ENCODE results near the gene GINS3. TPM values are rescaled to one million over a fixed set of nuclear protein-coding genes. Genes with fewer than 3 reads are reported as not detected.
A peak's percentile ranks its signal among the peaks of the same experiment; 100 is the strongest.
"Not testable (repeated sequence)": the region's sequence is repeated elsewhere in the genome, so short reads cannot be mapped to it uniquely, and the experiment has no call there.

The GINS3 gene
- total RNA-seq, 1 experiment from 2014 or later = 24.3 TPM

- H3K4me3 ChIP-seq = no peak overlapping the region
- DNase-seq = peak; percentile 43
- no peaks in the 10 kb centered on the region for H3K36me3 ChIP-seq
- H3K9me3 ChIP-seq = no peaks in the 10 kb centered on the region
- H3K27me3 ChIP-seq = no peaks in the 10 kb centered on the region
Measured at GRCh38 chr16:58415003-58415402, 22.7 kb downstream of the GINS3 start.

GRCh38 chr16:58415961-58416360 lies 23.7 kb downstream of the GINS3 start:
- H3K36me3 ChIP-seq, H3K4me3 ChIP-seq, DNase-seq, H3K9me3 ChIP-seq, H3K27me3 ChIP-seq: not testable (repeated sequence)

GRCh38 chr16:58417035-58417434 lies 24.8 kb downstream of the GINS3 start:
- H3K27me3 ChIP-seq = no peaks in the 10 kb centered on the region
- no peak for DNase-seq
- no peaks in the 10 kb centered on the region for H3K36me3 ChIP-seq
- no peaks in the 10 kb centered on the region for H3K9me3 ChIP-seq
- no peak overlapping the region for H3K4me3 ChIP-seq

- DNase-seq = no peak
- Histone ChIP-seq H3K27me3 (no peaks in the 10 kb centered on the region), H3K36me3 (no peaks in the 10 kb centered on the region), H3K4me3 (no peak overlapping the region), H3K9me3 (no peaks in the 10 kb centered on the region)
Measured at GRCh38 chr16:58417600-58417999, 25.3 kb downstream of the GINS3 start.

- Histone ChIP-seq H3K27me3 (no peaks in the 10 kb centered on the region), H3K4me3 (no peak overlapping the region), H3K9me3 (no peaks in the 10 kb centered on the region), H3K36me3 (no peaks in the 10 kb centered on the region)
- no peak for DNase-seq
Measured at GRCh38 chr16:58418026-58418425, 25.8 kb downstream of the GINS3 start.

GRCh38 chr16:58418601-58419000 lies 26.3 kb downstream of the GINS3 start:
- H3K36me3 ChIP-seq = no peaks in the 10 kb centered on the region
- H3K4me3 ChIP-seq = no peak overlapping the region
- H3K9me3 ChIP-seq = no peaks in the 10 kb centered on the region
- DNase-seq = peak; percentile 100
- no peaks in the 10 kb centered on the region for H3K27me3 ChIP-seq

- DNase-seq = no peak
- Histone ChIP-seq H3K36me3 (no peaks in the 10 kb centered on the region), H3K4me3 (no peak overlapping the region), H3K9me3 (no peaks in the 10 kb centered on the region), H3K27me3 (no peaks in the 10 kb centered on the region)
Measured at GRCh38 chr16:58419241-58419990, 27.1 kb downstream of the GINS3 start.

GRCh38 chr16:58421059-58421458 lies 28.8 kb downstream of the GINS3 start:
- Histone ChIP-seq H3K27me3 (no peaks in the 10 kb centered on the region), H3K4me3 (no peak overlapping the region), H3K9me3 (no peaks in the 10 kb centered on the region), H3K36me3 (no peaks in the 10 kb centered on the region)
- DNase-seq = no peak

- H3K9me3 ChIP-seq = no peaks in the 10 kb centered on the region
- H3K36me3 ChIP-seq = no peaks in the 10 kb centered on the region
- DNase-seq = peak; percentile 64
Measured at GRCh38 chr16:58421529-58421928, 29.3 kb downstream of the GINS3 start.

GRCh38 chr16:58422809-58423208 lies 30.5 kb downstream of the GINS3 start:
- Histone ChIP-seq H3K36me3 (no peaks in the 10 kb centered on the region), H3K9me3 (no peaks in the 10 kb centered on the region), H3K4me3 (no peak overlapping the region), H3K27me3 (0 out of 2 replicates have a peak, but pooled peaks cover 2% of the 10 kb centered on the region)
- no peak for DNase-seq

More at GRCh38 chr16:58421529-58421928, 29.3 kb downstream of the GINS3 start:
- H3K27me3 ChIP-seq = 0 out of 2 replicates have a peak, but pooled peaks cover 2% of the 10 kb centered on the region
- no peak overlapping the region for H3K4me3 ChIP-seq

GRCh38 chr16:58425245-58425644 lies 33.0 kb downstream of the GINS3 start:
- no peaks in the 10 kb centered on the region for H3K36me3 ChIP-seq
- H3K9me3 ChIP-seq = no peaks in the 10 kb centered on the region
- H3K27me3 ChIP-seq = 0 out of 2 replicates have a peak, but pooled peaks cover 2% of the 10 kb centered on the region
- no peak overlapping the region for H3K4me3 ChIP-seq
- no peak for DNase-seq

- no peak for DNase-seq
- Histone ChIP-seq H3K36me3 (no peaks in the 10 kb centered on the region), H3K4me3 (no peak overlapping the region), H3K27me3 (0 out of 2 replicates have a peak, but pooled peaks cover 2% of the 10 kb centered on the region), H3K9me3 (no peaks in the 10 kb centered on the region)
Measured at GRCh38 chr16:58425756-58426494, 33.7 kb downstream of the GINS3 start.

GRCh38 chr16:58426966-58427365 lies 34.7 kb downstream of the GINS3 start:
- no peaks in the 10 kb centered on the region for H3K36me3 ChIP-seq
- H3K27me3 ChIP-seq = 0 out of 2 replicates have a peak, but pooled peaks cover 2% of the 10 kb centered on the region
- no peaks in the 10 kb centered on the region for H3K9me3 ChIP-seq
- H3K4me3 ChIP-seq = no peak overlapping the region
- no peak for DNase-seq

- DNase-seq = no peak
- Histone ChIP-seq H3K9me3 (no peaks in the 10 kb centered on the region), H3K27me3 (0 out of 2 replicates have a peak, but pooled peaks cover 2% of the 10 kb centered on the region), H3K36me3 (no peaks in the 10 kb centered on the region), H3K4me3 (no peak overlapping the region)
Measured at GRCh38 chr16:58428621-58429542, 36.6 kb downstream of the GINS3 start.

- no peaks in the 10 kb centered on the region for H3K36me3 ChIP-seq
- H3K4me3 ChIP-seq = no peak overlapping the region
- DNase-seq = no peak
- 0 out of 2 replicates have a peak, but pooled peaks cover 2% of the 10 kb centered on the region for H3K27me3 ChIP-seq
- no peaks in the 10 kb centered on the region for H3K9me3 ChIP-seq
Measured at GRCh38 chr16:58430718-58431117, 38.4 kb downstream of the GINS3 start.

GRCh38 chr16:58433569-58433951 lies 41.3 kb downstream of the GINS3 start:
- Histone ChIP-seq H3K36me3 (no peaks in the 10 kb centered on the region), H3K9me3 (no peaks in the 10 kb centered on the region), H3K4me3 (no peak overlapping the region), H3K27me3 (no peaks in the 10 kb centered on the region)
- DNase-seq = no peak

GRCh38 chr16:58435779-58436178 lies 43.5 kb downstream of the GINS3 start:
- no peak for DNase-seq
- Histone ChIP-seq H3K27me3 (no peaks in the 10 kb centered on the region), H3K9me3 (no peaks in the 10 kb centered on the region), H3K36me3 (no peaks in the 10 kb centered on the region), H3K4me3 (no peak overlapping the region)

All from MG63 (cell line).